Muscle layer of duodenum (tissue), 2 donors: ENCODE results near the gene PLEKHN1.

Source experiments
- H3K27ac ChIP-seq: one replicate; pipeline ENCODE4 v1.7.0; 2013; ENCODE audit warnings: mild to moderate bottlenecking, low read length
- H3K27me3 ChIP-seq: one replicate; pipeline ENCODE4 v1.7.0; 2013; ENCODE audit warnings: low read depth, mild to moderate bottlenecking, control low read depth, low read length
- H3K36me3 ChIP-seq, 2 donors: one replicate each; pipeline ENCODE4 v1.7.0; 2013; ENCODE audit warnings: low read length in 2 of 2, control low read depth in 1 of 2, mild to moderate bottlenecking in 1 of 2; ENCODE audit not compliant: insufficient read depth in 2 of 2, control insufficient read depth in 1 of 2
- H3K4me1 ChIP-seq, 2 donors: one replicate each; pipeline ENCODE4 v1.7.0; 2013; ENCODE audit warnings: low read length in 2 of 2, mild to moderate bottlenecking in 2 of 2, control low read depth in 1 of 2, moderate library complexity in 1 of 2; ENCODE audit not compliant: insufficient read depth in 2 of 2, control insufficient read depth in 1 of 2
- H3K4me3 ChIP-seq, 2 donors: one replicate each; pipeline ENCODE4 v1.7.0; 2013; ENCODE audit warnings: low read length in 2 of 2, low read depth in 1 of 2, mild to moderate bottlenecking in 1 of 2
- H3K9me3 ChIP-seq, 2 donors: one replicate each; pipeline ENCODE4 v1.7.0; 2013; ENCODE audit warnings: low read length in 2 of 2, control low read depth in 1 of 2, mild to moderate bottlenecking in 1 of 2; ENCODE audit not compliant: control insufficient read depth in 1 of 2
- donor health status: healthy.

The PLEKHN1 gene

DNA sequence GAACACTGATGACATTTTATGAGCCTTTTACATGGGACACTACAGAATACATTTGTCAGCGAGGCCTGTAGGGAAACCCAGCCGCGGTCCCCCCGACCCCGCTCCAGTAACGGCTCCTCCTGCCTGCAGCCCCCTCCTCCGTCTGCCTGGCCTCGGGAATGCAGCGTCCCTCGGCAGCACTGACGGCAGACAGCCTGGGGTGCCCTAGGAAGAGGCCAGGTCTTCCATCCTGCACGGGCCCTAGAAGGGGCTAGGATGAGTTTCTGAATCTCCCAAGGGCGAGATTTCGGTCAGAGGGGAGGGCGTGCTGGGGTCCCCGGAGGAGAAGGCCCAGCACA, 34.1 kb upstream of the PLEKHN1 start:
- Histone ChIP-seq H3K36me3 (no peaks in the 10 kb centered on the region), H3K9me3 (no peaks in the 10 kb centered on the region), H3K27ac (no peak overlapping the region), H3K27me3 (peaks cover 8% of the 10 kb centered on the region), H3K4me1 (peaks cover 0 to 13% of the 10 kb centered on the region in 2 donors), H3K4me3 (no peak overlapping the region)

DNA sequence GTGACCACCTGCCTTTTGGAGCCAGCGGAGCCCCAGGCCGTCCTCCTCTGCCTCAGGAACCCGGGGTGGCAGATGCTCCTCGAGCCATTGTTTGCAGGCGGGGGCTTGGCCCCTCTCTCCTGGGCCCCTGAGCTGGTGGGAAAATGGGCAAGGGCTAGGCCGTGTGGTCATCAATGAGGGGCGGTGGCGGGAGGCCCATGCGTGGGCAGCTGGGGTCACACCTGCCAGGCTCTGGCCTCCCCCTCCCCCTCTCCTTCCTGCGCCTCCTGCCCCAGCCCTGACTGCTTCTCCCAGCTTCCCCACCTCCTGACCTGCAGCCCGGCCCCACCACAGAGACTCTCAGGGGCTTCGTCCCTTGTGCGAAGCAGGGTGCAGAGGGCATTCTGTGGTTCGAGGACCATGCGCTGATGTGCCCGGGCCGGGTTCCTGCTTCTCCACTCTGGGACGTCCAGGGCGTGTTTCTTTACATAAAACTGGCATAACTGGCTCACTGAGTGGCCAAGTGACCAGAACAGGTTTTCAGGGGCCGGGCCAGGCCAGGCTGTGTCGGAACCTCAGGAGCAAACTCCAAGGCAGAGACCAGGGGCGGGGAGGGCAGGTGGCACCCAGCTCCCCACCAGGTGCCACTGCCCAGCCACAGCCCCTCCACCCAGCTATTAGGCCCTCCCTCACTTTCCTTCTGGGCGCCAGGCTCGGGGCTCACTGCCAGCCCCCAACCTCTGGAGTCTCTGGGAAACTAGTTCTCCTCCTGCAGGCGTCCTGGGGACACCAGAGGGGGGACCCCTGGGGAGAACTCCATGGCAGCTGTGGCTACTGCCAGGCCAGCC, 33.3 kb upstream of the PLEKHN1 start:
- Histone ChIP-seq H3K27ac (no peak overlapping the region), H3K4me1 (peaks cover 0 to 13% of the 10 kb centered on the region in 2 donors), H3K36me3 (no peaks in the 10 kb centered on the region), H3K27me3 (peaks cover 8% of the 10 kb centered on the region), H3K4me3 (no peak overlapping the region), H3K9me3 (no peaks in the 10 kb centered on the region)

DNA sequence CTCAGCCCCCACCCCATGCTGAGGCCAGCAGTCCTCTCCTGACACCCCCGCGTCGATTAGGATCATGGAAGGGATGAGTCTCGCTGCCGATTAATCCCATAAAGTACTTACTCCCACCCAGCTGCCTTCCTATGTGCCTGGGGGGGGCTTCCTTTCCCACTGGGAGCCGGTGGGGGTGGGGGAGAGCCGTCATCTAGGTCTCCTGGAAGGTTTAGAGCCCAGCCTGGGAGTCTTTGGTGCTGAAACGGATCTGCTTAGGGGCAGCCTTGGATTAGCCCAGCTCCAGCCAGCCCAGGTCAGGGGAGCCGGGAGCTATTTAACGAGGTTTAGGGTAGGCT, 32.7 kb upstream of the PLEKHN1 start:
- peaks cover 0 to 13% of the 10 kb centered on the region in 2 donors for H3K4me1 ChIP-seq
- H3K4me3 ChIP-seq = no peak overlapping the region
- no peaks in the 10 kb centered on the region for H3K36me3 ChIP-seq
- no peak overlapping the region for H3K27ac ChIP-seq
- H3K27me3 ChIP-seq = peaks cover 8% of the 10 kb centered on the region
- no peaks in the 10 kb centered on the region for H3K9me3 ChIP-seq

DNA sequence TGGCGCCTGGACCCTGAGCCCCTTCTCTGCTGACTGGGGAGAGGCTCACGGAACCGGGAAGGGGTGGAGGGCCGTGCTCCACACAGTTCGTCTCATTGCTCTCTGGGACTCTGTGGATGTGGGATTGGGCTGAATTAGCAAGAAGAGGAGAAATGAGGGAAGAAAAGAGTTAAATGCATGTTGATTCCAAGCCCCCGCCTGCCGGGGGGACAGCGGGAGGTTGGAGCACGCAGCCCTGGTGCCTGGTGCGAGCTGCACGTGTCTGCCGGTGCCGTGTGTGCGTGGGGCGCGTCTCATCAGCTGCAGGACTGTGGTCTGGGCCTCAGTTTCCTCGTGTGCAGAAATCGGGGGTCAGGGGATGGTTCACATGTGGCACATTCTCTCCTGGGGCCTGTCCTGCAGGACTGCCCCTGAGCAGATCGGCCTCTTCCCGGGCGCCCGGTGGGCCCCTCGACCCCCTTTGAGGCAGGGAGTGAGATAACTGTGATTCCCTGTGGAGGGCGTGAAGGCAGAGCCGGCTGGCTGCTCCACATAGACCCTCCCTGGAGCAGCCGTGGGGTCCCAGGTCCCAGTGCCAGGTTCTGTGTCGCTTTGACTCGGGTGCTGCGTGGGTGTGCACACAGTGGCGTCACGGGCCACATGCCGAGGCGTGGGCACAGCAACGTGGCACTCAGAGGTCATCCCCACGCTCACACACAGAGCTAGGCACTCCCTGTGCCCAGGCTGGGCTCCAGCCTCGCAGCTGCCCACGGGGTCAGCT, 31.1 kb upstream of the PLEKHN1 start:
- Histone ChIP-seq H3K36me3 (no peaks in the 10 kb centered on the region), H3K27me3 (peaks cover 8% of the 10 kb centered on the region), H3K9me3 (no peaks in the 10 kb centered on the region), H3K27ac (no peak overlapping the region), H3K4me3 (no peak overlapping the region), H3K4me1 (peaks cover 0 to 27% of the 10 kb centered on the region in 2 donors)

DNA sequence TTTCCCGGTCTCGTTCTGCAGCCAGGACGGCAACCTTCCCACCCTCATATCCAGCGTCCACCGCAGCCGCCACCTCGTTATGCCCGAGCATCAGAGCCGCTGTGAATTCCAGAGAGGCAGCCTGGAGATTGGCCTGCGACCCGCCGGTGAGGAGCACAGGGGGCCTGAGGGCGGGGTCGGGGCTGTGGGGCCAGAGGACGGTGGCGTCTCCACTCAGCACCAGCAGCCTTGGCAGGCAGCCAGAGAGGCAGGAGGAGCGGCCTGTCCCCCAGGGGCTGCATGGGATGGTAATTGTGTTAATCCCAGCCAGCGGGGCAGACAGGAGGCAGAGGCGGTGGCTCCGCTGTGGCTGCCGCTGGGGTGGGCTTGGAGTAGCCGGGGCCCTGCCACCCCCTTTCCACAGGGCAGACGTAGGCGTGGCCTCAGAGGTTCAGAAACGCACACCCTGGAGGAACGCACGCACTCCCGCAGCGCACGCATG, 30.5 kb upstream of the PLEKHN1 start:
- Histone ChIP-seq H3K4me3 (no peak overlapping the region), H3K9me3 (no peaks in the 10 kb centered on the region)

DNA sequence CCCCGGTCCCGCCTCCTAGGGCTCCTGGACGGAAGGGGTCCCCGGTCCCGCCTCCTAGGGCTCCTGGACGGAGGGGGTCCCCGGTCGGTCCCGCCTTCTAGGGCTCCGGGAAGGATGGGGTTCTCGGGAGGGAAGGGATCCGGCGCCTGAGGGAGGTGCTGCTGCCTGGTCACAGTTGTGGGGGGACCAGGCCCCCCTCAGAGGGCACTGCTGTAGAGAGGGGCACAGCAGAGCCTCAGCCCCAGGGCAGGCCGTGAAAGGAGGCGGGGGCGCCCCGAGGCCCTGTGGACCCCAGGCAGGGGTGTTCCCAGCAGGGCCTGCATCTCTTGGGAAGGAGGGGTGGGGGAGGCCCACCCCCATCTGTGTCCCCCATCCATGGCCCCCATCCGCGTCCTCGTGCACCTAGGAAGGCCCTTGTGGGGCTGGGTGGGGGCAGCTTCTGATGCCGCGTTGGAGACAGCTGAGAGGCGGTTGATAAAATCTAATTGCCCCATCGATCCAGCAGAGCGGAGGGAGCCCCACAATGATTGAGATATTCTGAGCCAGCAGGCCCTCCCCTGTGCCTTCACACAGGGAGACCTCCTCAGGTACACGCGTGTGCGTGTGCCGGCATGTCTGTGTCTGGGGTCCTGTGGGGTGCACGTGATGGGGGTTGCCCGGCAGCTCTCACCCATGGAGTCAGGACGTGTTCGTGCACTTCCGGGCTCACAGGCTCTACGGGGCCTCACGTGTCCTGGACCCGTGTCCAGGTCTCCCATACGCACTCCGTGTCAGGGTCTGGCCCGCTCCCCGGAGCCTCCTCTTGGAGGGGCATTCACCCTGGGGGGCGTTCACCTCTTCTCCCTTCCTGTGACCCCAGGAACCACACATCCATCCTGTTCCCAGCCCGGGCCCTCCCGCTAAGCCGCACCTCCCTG, 29.7 kb upstream of the PLEKHN1 start:
- H3K36me3 ChIP-seq = no peaks in the 10 kb centered on the region
- no peaks in the 10 kb centered on the region for H3K9me3 ChIP-seq
- peaks cover 19% of the 10 kb centered on the region for H3K27me3 ChIP-seq
- no peak overlapping the region for H3K4me3 ChIP-seq
- H3K4me1 ChIP-seq = peaks cover 0 to 41% of the 10 kb centered on the region in 2 donors
- H3K27ac ChIP-seq = no peak overlapping the region

More for the DNA sequence above, 30.5 kb upstream of the PLEKHN1 start:
- H3K4me1 ChIP-seq = peaks cover 0 to 33% of the 10 kb centered on the region in 2 donors
- no peaks in the 10 kb centered on the region for H3K36me3 ChIP-seq
- peaks cover 13% of the 10 kb centered on the region for H3K27me3 ChIP-seq
- no peak overlapping the region for H3K27ac ChIP-seq

DNA sequence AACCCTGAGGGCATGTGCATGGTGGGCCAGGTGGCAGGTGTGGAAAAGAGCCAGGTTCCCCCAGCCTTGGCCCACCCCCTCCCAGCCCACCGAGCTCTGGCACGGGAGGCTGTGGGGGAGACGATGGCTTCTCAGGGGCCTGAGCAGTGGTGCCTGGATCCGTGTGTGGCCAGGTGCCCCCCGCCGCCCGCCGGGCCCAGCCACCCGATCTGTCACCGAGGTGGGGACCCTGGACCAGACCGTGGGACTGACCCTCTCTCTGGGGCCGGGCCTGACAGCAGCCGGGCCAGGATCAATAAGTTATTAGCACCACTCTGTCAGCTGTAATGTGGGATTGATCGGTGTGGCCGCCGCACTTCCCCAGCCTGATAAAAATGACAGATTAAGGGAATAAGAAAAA, 28.8 kb upstream of the PLEKHN1 start:
- Histone ChIP-seq H3K4me3 (no peak overlapping the region), H3K4me1 (peaks cover 0 to 50% of the 10 kb centered on the region in 2 donors), H3K27me3 (peaks cover 19% of the 10 kb centered on the region)

DNA sequence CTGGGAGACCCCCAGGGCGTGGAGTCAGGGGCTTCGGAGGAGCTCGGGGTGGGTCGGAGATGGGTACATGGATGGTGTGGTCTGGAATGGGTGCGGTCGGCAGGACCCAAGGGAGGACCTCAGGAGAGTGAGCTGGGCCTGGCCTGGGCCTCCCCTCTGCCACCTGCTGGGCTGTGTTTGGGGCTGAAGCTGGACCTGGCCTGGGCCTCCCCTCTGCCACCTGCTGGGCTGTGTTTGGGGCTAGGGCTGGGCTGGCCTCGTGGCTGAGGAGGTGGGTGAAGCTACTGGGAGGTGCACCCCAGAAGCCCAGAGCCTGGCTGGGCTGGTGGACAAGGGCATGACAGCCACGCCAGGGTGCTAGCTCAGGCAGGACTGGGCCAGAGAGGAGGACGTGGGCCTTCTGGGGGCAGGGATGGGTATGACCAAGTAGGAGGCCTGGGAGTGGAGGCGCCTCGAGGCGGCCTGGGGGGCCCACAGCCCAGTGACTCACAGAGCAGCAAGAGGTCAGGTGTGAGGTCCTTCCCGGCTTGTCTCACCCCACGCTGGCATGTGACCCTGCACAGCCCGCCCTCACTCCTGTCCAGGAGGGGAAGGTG, 28.1 kb upstream of the PLEKHN1 start:
- H3K4me1 ChIP-seq = peaks cover 0 to 55% of the 10 kb centered on the region in 2 donors
- H3K27me3 ChIP-seq = peaks cover 23% of the 10 kb centered on the region
- H3K36me3 ChIP-seq = no peaks in the 10 kb centered on the region
- H3K27ac ChIP-seq = no peak overlapping the region
- H3K4me3 ChIP-seq = no peak overlapping the region
- H3K9me3 ChIP-seq = no peaks in the 10 kb centered on the region

More for the DNA sequence above, 28.8 kb upstream of the PLEKHN1 start:
- no peaks in the 10 kb centered on the region for H3K9me3 ChIP-seq
- H3K27ac ChIP-seq = no peak overlapping the region
- H3K36me3 ChIP-seq = no peaks in the 10 kb centered on the region

DNA sequence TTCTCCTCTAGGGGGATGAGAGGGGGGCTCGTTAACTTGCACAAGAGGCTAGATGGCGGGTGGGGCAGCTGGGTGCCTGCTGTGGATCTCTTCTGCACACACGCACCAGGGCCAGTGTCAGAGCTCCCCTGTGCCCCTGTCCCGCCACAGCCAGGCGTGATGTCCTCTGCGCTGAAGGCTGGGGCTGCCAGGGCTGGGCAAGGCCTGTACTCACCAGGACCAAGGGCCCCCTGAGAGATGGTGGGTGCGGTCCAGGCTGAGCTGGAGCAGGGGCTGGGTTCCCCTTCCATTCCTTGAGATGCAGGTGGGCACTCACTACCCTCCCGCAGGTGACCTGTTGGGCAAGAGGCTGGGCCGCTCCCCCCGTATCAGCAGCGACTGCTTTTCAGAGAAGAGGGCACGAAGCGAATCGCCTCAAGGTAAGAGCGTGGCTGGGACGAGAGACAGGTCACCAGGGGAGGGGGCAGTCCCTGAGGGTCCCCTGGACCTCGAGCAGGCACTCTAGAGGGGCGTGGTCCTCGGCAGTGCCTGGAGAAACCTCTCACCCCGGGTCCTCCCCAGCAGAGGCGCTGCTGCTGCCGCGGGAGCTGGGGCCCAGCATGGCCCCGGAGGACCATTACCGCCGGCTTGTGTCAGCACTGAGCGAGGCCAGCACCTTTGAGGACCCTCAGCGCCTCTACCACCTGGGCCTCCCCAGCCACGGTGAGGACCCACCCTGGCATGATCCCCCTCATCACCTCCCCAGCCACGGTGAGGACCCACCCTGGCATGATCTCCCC, 27.4 kb upstream of the PLEKHN1 start:
- Histone ChIP-seq H3K9me3 (no peaks in the 10 kb centered on the region), H3K36me3 (no peaks in the 10 kb centered on the region), H3K27ac (no peak overlapping the region), H3K4me1 (peaks cover 0 to 55% of the 10 kb centered on the region in 2 donors), H3K4me3 (no peak overlapping the region), H3K27me3 (peaks cover 23% of the 10 kb centered on the region)

DNA sequence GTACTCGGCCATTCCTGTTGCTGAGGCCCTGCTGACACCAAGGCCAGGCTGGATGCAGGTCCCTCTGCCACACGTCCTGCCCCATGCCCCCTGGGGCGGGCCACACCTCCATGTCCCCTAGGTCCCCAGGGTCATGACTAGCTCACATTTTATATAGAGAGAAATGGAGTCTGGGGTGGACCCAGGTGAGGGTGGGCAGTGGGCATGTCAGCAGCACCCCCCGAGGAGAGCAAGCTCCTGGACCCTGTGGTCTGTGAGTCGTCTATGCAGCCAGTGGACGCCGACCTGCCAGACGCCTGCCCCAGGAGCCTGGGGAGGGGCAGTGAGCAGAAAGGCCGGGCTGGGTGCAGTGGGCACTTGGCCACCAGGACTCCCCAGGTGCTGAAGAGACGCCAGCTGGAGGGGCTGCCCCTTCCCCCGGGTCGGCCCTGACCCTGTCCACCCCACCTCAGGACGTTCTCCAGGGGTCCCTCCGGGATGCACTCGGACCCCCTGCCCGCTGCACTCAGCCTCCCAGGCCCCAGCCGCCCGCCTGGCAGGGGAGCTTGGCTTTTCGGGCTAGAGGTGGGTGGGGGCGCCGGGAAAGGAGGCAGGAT, 26.7 kb upstream of the PLEKHN1 start:
- Histone ChIP-seq H3K27me3 (peaks cover 23% of the 10 kb centered on the region), H3K27ac (no peak overlapping the region)

More for the DNA sequence above, 26.7 kb upstream of the PLEKHN1 start:
- no peak overlapping the region for H3K4me3 ChIP-seq
- no peaks in the 10 kb centered on the region for H3K9me3 ChIP-seq
- H3K4me1 ChIP-seq = peaks cover 0 to 58% of the 10 kb centered on the region in 2 donors
- no peaks in the 10 kb centered on the region for H3K36me3 ChIP-seq
